NB4 (cell line): ENCODE data around the gene SIPA1.

ENCODE experiments used
- CTCF ChIP-seq: IDR thresholded peaks from one replicate; pipeline ENCODE4 v1.5.1; 2012; ENCODE audit warnings: low read depth, low read length
- MAX ChIP-seq: IDR thresholded peaks from 2 replicates; pipeline ENCODE4 v1.6.1; 2011; ENCODE audit warnings: low read depth, low read length

GRCh38 chr11:65661599-65662246 lies 23.8 kb downstream of the SIPA1 start:
- TF ChIP-seq CTCF (no peak), MAX (no peak)
